DND-41 (cell line): ENCODE results near the gene CD52.

ENCODE experiments used
- EZH2 ChIP-seq: IDR thresholded peaks from 3 replicates; pipeline ENCODE4 v1.6.1; 2012; ENCODE audit warnings: borderline replicate concordance, low read depth, mild to moderate bottlenecking, moderate library complexity, low read length, inconsistent platforms; ENCODE audit not compliant: severe bottlenecking
- TF ChIP-seq, protein P1 (sequence below): IDR thresholded peaks from 2 replicates; pipeline ENCODE4 v1.5.1; 2012; ENCODE audit warnings: borderline replicate concordance, low read length, moderate library complexity, mild to moderate bottlenecking; ENCODE audit not compliant: poor library complexity, severe bottlenecking; ENCODE audit errors: extremely low read depth

DNA sequence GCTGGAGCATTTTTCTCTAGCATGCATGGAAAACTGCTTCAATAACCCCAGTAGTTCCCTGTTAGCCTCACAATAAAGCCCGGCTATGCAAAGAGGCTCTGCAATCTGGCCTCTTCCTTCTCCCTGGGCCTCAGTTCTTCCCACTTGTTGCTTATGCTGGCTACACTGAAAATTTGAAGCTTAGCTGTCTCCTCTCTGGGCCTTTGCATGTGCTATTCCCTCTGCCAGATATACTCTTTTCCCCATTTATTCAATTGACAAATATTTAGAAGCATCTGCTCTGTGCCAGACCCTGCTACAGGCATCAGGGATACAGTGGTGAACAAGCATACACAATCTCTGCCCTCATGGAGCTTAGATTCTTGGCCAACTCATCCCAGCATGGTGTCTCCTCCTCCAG, 20.9 kb downstream of the CD52 start:
- TF ChIP-seq, protein P1, sequence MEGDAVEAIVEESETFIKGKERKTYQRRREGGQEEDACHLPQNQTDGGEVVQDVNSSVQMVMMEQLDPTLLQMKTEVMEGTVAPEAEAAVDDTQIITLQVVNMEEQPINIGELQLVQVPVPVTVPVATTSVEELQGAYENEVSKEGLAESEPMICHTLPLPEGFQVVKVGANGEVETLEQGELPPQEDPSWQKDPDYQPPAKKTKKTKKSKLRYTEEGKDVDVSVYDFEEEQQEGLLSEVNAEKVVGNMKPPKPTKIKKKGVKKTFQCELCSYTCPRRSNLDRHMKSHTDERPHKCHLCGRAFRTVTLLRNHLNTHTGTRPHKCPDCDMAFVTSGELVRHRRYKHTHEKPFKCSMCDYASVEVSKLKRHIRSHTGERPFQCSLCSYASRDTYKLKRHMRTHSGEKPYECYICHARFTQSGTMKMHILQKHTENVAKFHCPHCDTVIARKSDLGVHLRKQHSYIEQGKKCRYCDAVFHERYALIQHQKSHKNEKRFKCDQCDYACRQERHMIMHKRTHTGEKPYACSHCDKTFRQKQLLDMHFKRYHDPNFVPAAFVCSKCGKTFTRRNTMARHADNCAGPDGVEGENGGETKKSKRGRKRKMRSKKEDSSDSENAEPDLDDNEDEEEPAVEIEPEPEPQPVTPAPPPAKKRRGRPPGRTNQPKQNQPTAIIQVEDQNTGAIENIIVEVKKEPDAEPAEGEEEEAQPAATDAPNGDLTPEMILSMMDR: no peak
- no peak for TF ChIP-seq EZH2
